Smooth muscle cell of the brain vasculature (primary cell): ENCODE results near the gene CAPN12.

Experiments
- DNase-seq: peaks from one replicate; pipeline ENCODE4 v3.0.0-alpha.2; 2012; ENCODE audit warnings: low read depth, low spot score

CAPN12 gene

DNA sequence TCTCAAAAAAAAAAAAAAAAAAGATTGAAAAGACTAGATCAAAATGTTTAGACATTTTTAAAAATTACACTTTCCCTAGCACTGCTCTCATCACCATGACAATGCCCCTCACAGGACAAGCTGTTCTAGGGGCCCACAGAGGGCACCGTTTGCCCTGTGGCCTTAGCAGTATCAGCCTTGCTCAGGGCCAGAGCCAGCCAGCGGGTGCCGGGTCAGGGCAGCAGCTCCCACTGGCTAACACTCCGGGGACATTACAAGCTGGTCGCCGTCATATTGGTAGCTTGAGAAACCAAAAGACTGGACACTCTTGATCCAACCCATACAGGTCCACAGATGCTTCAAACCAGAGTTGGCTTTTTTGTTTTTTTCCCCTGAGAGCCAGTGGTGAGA lies 18.0 kb downstream of the CAPN12 start:
- no peak for DNase-seq

GRCh38 chr19:38725469-38726283 lies 18.6 kb downstream of the CAPN12 start:
- DNase-seq, result no peak

- no peak for DNase-seq
These were observed 20.1 kb downstream of the CAPN12 start for GRCh38 chr19:38723990-38724854.

DNA sequence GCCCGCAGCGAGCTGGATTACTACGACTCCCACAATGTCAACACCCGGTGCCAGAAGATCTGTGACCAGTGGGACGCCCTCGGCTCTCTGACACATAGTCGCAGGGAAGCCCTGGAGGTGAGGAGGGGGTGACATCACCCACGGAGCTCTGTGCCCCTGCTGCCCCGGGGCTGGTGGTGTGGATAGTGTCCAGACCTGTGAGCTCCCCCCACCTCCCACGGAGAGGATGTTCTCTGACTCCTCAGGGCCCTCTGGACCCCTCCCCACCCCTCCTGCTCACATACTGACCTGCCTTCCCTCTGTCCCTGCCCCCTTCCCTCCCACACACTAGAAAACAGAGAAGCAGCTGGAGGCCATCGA lies 20.7 kb downstream of the CAPN12 start:
- DNase-seq, result no peak

DNA sequence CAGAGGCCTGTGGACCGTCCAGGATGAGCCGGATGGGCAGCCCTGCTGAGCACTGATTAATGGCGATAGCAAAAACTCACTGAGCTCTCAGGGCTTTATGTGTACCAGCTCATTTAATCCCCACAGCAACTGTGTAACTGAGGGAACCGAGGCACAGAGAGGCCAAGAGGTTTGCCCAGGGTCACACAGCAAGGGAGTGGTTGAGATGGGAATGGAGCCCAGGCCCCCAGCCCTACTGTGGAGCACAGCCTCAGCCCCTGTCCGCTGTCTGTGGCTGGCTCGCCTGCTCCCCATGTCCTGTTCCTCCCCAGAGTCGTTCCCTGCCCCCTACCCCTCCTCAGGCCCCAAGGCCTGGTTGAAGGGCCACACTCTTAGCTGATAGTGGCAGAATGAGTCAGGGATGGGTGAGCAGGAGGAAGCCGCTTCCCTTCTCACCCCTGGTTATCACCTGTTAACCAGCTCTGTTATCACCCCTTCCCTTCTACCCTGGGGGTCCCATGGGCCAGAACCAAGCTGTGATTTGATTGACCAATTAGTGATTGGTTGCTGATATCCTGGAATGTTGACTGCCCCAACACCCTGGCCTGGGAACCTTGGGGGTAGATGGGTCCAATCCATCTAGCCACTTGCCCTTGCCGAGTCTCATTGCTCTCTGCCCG lies 21.2 kb downstream of the CAPN12 start:
- DNase-seq, result no peak

DNA sequence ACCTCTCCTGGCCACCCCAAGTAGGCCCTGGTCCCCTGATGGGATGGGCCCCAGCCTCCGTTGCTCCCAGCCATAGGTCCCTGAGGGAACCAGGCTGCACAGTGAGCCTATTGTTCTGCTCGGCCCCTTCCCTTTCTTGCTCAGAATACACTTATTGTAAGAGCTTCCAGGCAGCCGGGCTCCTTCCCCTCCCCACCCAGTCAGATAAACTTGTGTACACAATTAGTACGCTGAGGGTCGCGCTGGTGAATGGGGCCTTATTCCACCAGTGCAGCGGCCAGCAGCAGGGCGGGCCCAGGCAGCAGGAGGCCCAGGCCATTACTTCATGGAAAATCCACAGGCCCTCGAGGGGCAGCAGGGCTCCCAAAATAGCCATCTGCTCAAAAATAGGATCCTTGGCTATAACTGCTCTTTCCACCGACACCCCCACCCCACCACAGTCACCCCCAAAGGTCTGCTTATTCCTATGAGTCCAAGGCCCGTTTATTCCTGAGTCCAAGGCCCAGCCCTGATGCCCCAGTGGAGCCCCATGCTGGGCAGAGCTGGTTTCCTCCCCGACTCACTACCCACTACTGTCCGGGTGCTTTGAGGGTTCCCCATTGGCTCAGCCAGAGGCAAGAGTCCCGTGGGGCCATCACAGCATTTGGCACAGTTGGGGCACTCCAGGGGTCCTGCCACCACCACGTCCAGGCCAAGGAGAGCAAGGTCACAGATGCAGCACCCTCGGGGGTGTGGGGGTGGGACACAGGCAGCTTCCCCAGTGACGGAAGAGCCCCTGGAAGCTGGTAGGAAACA lies 22.1 kb downstream of the CAPN12 start:
- DNase-seq, result no peak

GRCh38 chr19:38721496-38721895 lies 22.8 kb downstream of the CAPN12 start:
- no peak for DNase-seq

DNA sequence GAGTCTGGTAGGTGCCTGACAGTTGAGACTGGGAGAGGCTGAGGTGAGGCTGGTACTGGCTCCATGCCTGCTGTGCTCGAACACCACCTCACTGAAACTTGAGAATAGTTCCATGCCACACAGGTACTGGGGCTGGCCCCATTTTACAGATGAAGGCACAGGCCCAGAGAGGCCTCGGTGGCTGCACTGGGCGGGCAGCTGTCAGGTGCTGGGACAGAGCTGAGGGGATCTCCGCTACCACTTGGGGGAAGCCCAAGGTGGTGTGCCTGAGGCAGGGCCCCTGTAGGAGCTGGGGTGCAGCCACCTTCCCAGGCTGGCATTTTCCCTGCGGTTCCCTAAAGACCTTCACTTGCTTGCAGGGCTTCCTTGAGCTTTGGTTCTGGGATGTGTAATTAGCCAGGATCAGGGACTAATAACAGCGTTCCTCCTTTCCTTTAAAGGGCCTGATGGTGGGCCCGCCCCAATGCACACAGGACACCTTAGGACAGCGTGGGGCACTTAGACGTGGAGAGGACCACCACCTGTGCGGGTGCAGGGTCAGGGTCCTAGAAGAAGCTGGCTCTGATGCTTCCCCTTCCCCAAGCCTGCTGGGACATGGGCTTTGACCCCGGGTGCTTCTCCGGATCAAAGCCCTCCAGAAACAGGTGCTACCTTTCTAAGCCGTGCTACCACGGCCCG lies 23.6 kb downstream of the CAPN12 start:
- no peak for DNase-seq

GRCh38 chr19:38719761-38720558 lies 24.3 kb downstream of the CAPN12 start:
- DNase-seq, result no peak

- no peak for DNase-seq
These were observed 25.3 kb downstream of the CAPN12 start for GRCh38 chr19:38718747-38719543.

DNA sequence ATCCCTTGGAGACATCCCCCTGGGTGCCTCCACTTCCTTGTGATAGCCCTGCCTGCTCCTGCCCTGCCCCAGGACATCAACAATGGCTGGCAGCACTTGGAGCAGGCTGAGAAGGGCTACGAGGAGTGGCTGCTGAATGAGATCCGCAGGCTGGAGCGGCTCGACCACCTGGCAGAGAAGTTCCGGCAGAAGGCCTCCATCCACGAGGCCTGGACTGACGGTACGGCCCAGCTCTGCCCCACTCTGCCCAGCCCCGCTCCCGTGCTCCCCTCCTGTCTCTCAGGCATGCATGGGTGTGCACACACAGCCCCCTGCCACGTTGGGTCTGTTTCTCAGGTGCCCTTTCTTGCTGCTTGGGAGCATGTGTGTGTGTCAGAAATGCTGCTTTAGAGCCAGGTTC lies 26.4 kb downstream of the CAPN12 start:
- no peak for DNase-seq

DNA sequence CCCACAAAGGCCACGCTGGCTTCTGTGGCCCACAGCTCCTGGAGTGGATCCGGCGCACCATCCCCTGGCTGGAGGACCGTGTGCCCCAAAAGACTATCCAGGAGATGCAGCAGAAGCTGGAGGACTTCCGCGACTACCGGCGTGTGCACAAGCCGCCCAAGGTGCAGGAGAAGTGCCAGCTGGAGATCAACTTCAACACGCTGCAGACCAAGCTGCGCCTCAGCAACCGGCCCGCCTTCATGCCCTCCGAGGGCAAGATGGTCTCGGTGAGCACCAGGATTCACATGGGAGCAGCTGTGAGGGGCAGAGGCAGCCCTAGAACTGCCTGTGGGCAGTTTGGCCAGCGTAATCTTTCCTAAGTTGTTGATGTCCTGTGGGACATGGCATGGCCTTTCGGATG lies 27.2 kb downstream of the CAPN12 start:
- no peak for DNase-seq

- DNase-seq, result no peak
These were observed 28.7 kb downstream of the CAPN12 start for GRCh38 chr19:38715555-38715954.

DNA sequence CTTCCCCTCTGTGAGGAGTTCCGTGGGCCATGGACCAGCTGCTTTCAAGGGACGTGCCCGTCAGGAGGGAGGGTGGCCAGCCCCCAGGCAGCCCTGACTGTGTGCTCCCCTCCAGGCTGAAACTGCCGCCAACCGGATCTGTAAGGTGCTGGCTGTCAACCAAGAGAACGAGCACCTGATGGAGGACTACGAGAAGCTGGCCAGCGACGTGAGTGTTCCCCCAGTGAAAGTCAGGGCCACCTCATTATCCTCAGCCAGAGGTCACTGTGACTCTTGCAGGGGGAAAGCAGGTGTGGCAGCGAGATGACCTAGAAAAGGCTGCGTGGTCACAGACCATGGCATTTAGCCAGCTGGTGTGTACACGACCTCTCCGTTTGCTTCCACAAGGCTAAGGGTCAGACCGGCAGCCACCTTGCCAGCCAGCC lies 29.9 kb downstream of the CAPN12 start:
- DNase-seq, result no peak

DNA sequence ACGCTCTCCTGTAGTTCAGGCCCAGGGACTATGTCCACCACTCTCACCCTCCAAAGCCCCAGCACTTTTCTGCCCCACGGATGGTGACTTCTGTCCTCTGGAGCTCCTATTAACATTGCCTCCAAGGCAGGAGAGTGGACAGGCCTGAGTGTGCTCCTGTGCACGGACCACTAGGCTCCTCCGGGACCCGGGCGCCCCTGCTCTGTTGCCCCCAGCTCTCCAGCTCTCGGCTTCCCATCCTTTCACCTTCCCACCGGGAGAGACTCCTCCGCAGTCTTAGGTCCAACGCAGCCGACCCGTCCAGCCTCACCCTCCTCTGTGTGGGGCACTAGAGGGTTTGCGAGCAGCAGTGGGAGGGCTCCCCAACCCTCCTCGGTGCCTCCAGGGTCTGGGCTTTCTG lies 30.4 kb downstream of the CAPN12 start:
- no peak for DNase-seq

GRCh38 chr19:38713227-38713649 lies 31.0 kb downstream of the CAPN12 start:
- no peak for DNase-seq

DNA sequence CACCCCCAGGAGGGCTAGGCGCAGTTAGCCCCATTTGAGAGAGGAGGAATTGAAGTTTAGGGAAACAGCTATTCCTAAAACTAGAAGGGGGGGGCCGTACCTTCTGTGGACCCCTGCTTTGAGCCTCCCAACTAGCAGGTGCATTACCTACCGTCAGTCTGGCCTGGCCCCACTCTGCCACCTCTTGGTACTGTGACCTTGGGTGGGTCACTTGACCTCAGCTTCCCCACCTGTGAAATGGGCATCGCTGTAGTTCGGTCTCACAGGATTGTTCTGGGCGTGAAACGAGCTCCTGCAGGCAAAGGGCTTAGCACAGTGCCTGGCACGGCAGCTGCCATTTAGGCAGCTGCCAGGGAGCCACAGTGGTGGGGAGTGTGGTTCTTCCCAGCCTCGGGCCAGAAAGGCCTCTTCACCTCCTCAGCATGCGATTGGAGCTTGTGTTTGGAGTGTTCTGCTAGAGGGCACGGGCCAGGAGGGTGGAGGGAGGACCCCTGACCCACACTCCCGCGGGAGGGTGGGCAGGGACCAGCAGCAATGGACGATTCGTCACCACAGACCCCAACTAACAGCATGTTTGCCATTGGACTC lies 32.0 kb downstream of the CAPN12 start:
- DNase-seq, result no peak

DNA sequence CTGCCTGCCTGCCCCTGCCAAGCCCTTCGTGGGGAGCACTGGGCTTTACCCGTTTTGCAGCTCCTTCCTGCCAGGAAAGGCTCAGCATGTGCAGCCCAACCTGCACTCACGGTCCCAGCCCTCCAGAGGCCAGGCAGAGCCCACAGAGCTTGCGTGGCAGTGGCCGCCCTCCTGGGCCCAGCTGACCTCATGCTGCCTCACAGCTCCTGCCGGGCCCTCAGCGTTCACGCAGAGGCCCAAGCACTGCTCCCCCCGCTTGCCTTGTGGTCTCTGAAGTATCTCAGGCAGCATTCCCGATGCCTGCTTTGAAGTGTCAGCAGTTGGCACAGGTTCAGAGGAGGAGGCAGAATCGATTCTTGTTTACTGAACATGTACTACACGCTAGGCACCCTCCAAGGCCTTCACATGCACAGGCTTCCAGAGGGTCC lies 32.5 kb downstream of the CAPN12 start:
- DNase-seq, result peak; percentile 91
